GM19351 (cell line): ENCODE data around the gene TMEM238L.

Experiments
- ATAC-seq: cut with Tn5 transposase; IDR thresholded peaks from one replicate; pipeline ENCODE4 v1.9.1; 2021; ENCODE audit warnings: mild to moderate bottlenecking, moderate library complexity; ENCODE audit not compliant: unreplicated experiment

The TMEM238L gene

GRCh38 chr17:10805911-10806310 is 2.0 kb upstream of the TMEM238L start:
- no peak for ATAC-seq

GRCh38 chr17:10804546-10804945 is 647 bp upstream of the TMEM238L start:
- ATAC-seq, result no peak

- ATAC-seq, result no peak
These were observed 549 bp downstream of the TMEM238L start for GRCh38 chr17:10803350-10803749.

- ATAC-seq, result no peak
These were observed 1.2 kb downstream of the TMEM238L start for GRCh38 chr17:10802496-10803284.

GRCh38 chr17:10799407-10799806 is 4.5 kb downstream of the TMEM238L start:
- ATAC-seq, result no peak

GRCh38 chr17:10798910-10799309 is 5.0 kb downstream of the TMEM238L start:
- no peak for ATAC-seq

GRCh38 chr17:10798332-10798749 is 5.6 kb downstream of the TMEM238L start:
- ATAC-seq, result no peak

- ATAC-seq, result no peak
These were observed 6.2 kb downstream of the TMEM238L start for GRCh38 chr17:10797476-10798328.

- ATAC-seq, result no peak
These were observed 10.1 kb downstream of the TMEM238L start for GRCh38 chr17:10793816-10794215.

GRCh38 chr17:10793256-10793655 is 10.6 kb downstream of the TMEM238L start:
- no peak for ATAC-seq

- ATAC-seq, result no peak
These were observed 11.7 kb downstream of the TMEM238L start for GRCh38 chr17:10792151-10792550.

GRCh38 chr17:10790491-10791401 is 13.2 kb downstream of the TMEM238L start:
- ATAC-seq, result no peak

- ATAC-seq, result no peak
These were observed 14.1 kb downstream of the TMEM238L start for GRCh38 chr17:10789694-10790271.

GRCh38 chr17:10787306-10788045 is 16.4 kb downstream of the TMEM238L start:
- no peak for ATAC-seq

GRCh38 chr17:10785295-10785694 is 18.6 kb downstream of the TMEM238L start:
- ATAC-seq, result no peak

GRCh38 chr17:10779609-10780008 is 24.3 kb downstream of the TMEM238L start:
- no peak for ATAC-seq

- no peak for ATAC-seq
These were observed 26.0 kb downstream of the TMEM238L start for GRCh38 chr17:10777890-10778289.

GRCh38 chr17:10777131-10777807 is 26.6 kb downstream of the TMEM238L start:
- no peak for ATAC-seq

- ATAC-seq, result no peak
These were observed 27.5 kb downstream of the TMEM238L start for GRCh38 chr17:10776381-10776780.
